ENCODE measurements around the gene KCNIP4. TPM values are rescaled to one million over a fixed set of nuclear protein-coding genes. Genes with fewer than 3 reads are reported as not detected.

KCNIP4 gene
- polyA plus RNA-seq, 3 donors: 0.09 to 0.25 TPM; not detected in 1

DNA sequence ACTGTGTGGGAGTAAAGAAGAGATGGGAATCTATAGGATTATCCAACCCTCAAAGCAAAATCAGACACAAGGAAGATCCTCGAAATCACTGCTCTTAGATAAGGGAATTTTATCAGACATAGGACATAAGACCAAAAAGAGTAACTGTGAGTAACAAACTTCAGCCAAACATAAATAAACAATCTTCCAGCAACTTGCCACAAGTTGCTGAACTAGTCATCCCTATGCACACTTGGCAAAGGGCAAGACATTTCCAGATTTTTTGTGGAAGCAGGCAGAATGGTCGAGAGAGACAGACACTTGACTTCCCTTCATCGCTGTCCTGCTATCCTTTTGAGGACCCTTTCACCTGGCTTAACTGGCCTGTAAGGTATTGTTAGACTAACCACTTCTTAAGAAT lies 89.6 kb downstream of the KCNIP4 start:
- Histone ChIP-seq H3K27ac (ENCODE audit: low read depth in 1 of 2, low read length in 2 of 2) (no peak overlapping the region), H3K4me1 (ENCODE audit: control insufficient read depth in 1 of 2, insufficient read depth in 2 of 2, low read length in 2 of 2) (no peaks in the 10 kb centered on the region), H2AFZ (ENCODE audit: insufficient read depth, low read depth, low read length, poor library complexity, severe bottlenecking) (no peak overlapping the region), H3K4me3 (replicated peaks in 1 of 3; ENCODE audit: low read depth in 2 of 3, low read length in 3 of 3) (no peak overlapping the region), H4K20me1 (ENCODE audit: insufficient read depth, low read length) (no peaks in the 10 kb centered on the region), H3K27me3 (ENCODE audit: control insufficient read depth in 2 of 2, insufficient read depth in 2 of 2, low read length in 2 of 2) (no peaks in the 10 kb centered on the region), H3K4me2 (replicated peaks; ENCODE audit: extremely low read depth, low read length, poor library complexity, severe bottlenecking) (no peak overlapping the region), H3K79me2 (ENCODE audit: insufficient read depth, low read length) (no peaks in the 10 kb centered on the region), H3K9ac (ENCODE audit: insufficient read depth, low read length, poor library complexity, severe bottlenecking) (no peak overlapping the region), H3K36me3 (replicated peaks in 1 of 2; ENCODE audit: control insufficient read depth in 1 of 2, insufficient read depth in 2 of 2, low read length in 2 of 2) (no peaks in the 10 kb centered on the region), H3K9me3 (replicated peaks in 1 of 2; ENCODE audit: control insufficient read depth in 1 of 2, insufficient read depth in 1 of 2, low read length in 2 of 2) (peaks cover 0 to 20% of the 10 kb centered on the region in 2 donors)
- no peaks in the 10 kb centered on the region for H3K27me3 Mint-ChIP-seq (ENCODE audit: low read depth in 3 of 3)
- H3K9me3 Mint-ChIP-seq: peaks cover 0 to 19% (median 9%) of the 10 kb centered on the region in 7 donors
- H3K36me3 Mint-ChIP-seq: no peaks in the 10 kb centered on the region
- DNase-seq: no peak
- peak overlapping the region in 1 of 7 donors; percentile 36 for H3K27ac Mint-ChIP-seq
- H3K4me1 Mint-ChIP-seq: no peaks in the 10 kb centered on the region
- 81% methylated on average over 2 of the region's 3 CpGs for WGBS (ENCODE audit: insufficient coverage)
- intact Hi-C loops (cut with micrococcal nuclease): no loop called here
- H3K4me3 Mint-ChIP-seq: no peak overlapping the region
- no peak for TF ChIP-seq CTCF (IDR thresholded peaks at IDR 0.05)

DNA sequence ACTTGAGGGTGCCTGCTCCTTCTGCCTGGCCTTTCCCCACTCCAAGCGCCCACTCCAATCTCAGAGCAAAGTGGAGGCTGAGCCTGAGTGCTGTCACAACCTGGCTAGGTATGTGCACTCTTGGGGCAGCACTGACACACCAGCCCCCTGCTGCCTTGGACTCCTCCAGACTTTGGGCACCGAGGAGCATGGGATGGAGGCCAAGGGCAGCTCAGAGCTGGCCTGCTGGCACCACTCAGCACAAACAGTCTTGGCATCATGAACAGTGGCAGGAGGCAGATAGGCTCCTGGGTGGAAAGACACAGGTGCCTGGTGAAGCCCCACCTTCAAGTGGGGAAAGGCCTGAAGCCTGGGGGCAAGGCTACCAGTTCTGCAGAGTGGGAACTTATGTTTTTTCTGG lies 91.8 kb downstream of the KCNIP4 start:
- Histone ChIP-seq H3K9me3 (replicated peaks in 1 of 2; ENCODE audit: control insufficient read depth in 1 of 2, insufficient read depth in 1 of 2, low read length in 2 of 2) (peaks cover 0 to 20% of the 10 kb centered on the region in 2 donors), H3K79me2 (ENCODE audit: insufficient read depth, low read length) (no peaks in the 10 kb centered on the region), H3K4me3 (replicated peaks in 1 of 3; ENCODE audit: low read depth in 2 of 3, low read length in 3 of 3) (no peak overlapping the region), H3K36me3 (replicated peaks in 1 of 2; ENCODE audit: control insufficient read depth in 1 of 2, insufficient read depth in 2 of 2, low read length in 2 of 2) (no peaks in the 10 kb centered on the region), H3K4me2 (replicated peaks; ENCODE audit: extremely low read depth, low read length, poor library complexity, severe bottlenecking) (no peak overlapping the region), H2AFZ (ENCODE audit: insufficient read depth, low read depth, low read length, poor library complexity, severe bottlenecking) (no peak overlapping the region), H3K4me1 (ENCODE audit: control insufficient read depth in 1 of 2, insufficient read depth in 2 of 2, low read length in 2 of 2) (no peaks in the 10 kb centered on the region), H3K9ac (ENCODE audit: insufficient read depth, low read length, poor library complexity, severe bottlenecking) (no peak overlapping the region), H4K20me1 (ENCODE audit: insufficient read depth, low read length) (no peaks in the 10 kb centered on the region), H3K27me3 (ENCODE audit: control insufficient read depth in 2 of 2, insufficient read depth in 2 of 2, low read length in 2 of 2) (no peaks in the 10 kb centered on the region), H3K27ac (ENCODE audit: low read depth in 1 of 2, low read length in 2 of 2) (no peak overlapping the region)
- no peak for DNase-seq
- Mint-ChIP-seq H3K27me3 (ENCODE audit: low read depth in 3 of 3) (no peaks in the 10 kb centered on the region), H3K9me3 (peaks cover 0 to 19% (median 9%) of the 10 kb centered on the region in 7 donors), H3K36me3 (no peaks in the 10 kb centered on the region), H3K27ac (no peak overlapping the region), H3K4me3 (no peak overlapping the region), H3K4me1 (no peaks in the 10 kb centered on the region)
- intact Hi-C loops (cut with micrococcal nuclease): no loop called here
- TF ChIP-seq CTCF (IDR thresholded peaks at IDR 0.05): no peak
- 74% methylated on average over 2 of the region's 2 CpGs for WGBS (ENCODE audit: insufficient coverage)

Measured in CD14-positive monocyte (primary cell).